ENCODE results near the gene WWC2.

- TF ChIP-seq, protein P1, sequence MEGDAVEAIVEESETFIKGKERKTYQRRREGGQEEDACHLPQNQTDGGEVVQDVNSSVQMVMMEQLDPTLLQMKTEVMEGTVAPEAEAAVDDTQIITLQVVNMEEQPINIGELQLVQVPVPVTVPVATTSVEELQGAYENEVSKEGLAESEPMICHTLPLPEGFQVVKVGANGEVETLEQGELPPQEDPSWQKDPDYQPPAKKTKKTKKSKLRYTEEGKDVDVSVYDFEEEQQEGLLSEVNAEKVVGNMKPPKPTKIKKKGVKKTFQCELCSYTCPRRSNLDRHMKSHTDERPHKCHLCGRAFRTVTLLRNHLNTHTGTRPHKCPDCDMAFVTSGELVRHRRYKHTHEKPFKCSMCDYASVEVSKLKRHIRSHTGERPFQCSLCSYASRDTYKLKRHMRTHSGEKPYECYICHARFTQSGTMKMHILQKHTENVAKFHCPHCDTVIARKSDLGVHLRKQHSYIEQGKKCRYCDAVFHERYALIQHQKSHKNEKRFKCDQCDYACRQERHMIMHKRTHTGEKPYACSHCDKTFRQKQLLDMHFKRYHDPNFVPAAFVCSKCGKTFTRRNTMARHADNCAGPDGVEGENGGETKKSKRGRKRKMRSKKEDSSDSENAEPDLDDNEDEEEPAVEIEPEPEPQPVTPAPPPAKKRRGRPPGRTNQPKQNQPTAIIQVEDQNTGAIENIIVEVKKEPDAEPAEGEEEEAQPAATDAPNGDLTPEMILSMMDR (IDR thresholded peaks at IDR 0.05; ENCODE audit: low read depth, low read length, poor library complexity, severe bottlenecking), result no peak
- TF ChIP-seq EZH2phosphoT487 (IDR thresholded peaks at IDR 0.05; ENCODE audit: borderline replicate concordance, low read length), result no peak
Observed at GRCh38 chr4:183337833-183338232, 238.8 kb downstream of the WWC2 start.

All from DOHH2 (cell line).